ENCODE results near the gene ERRFI1. TPM values are rescaled to one million over a fixed set of nuclear protein-coding genes. Genes with fewer than 3 reads are reported as not detected.

ERRFI1 gene
- total RNA-seq, 1 experiment from 2014 or later, result 44.6 TPM

DNA sequence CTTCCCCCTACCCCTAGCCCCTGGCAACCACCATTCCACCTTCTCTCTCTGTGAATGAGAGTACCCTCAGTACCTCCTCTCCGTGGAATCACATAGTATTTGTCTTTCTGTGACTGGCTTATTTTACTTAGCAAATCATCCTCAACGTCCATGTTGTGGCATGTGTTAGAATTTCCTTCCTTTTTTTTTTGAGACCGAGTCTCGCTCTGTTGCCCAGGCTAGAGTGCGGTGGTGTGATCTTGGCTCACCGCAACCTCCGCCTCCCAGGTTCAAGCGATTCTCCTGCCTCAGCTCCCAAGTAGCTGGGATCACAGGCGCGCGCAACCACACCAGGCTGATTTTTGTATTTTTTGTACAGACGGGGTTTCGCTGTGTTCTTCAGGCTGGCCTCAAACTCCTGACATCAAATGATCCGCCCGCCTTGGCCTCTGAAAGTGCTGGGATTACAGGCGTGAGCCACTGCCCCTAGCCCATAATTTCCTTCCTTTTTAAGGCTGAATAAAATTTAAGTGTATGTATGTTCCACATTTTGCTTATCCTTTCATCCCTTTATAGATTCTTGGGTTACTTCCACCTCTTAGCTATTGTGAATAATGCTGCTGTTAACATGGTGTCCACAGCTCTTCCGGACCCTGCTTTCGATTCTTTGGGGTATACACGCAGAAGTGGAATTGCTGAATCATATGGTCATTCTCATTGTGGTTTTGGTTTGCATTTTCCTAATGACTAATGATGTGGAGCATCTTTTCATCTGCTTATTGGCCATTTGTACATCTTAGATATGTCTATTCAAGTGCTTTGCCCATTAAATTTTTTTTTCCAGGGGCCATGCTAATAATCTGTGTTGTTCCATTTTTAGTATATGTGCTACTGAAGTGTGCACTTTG lies 32.3 kb downstream of the ERRFI1 start:
- DNase-seq (ENCODE audit: low spot score) (no peak), ATAC-seq (no peak)
- peaks cover 17% of the 10 kb centered on the region for H3K9me3 Mint-ChIP-seq
- TF ChIP-seq, protein P1, sequence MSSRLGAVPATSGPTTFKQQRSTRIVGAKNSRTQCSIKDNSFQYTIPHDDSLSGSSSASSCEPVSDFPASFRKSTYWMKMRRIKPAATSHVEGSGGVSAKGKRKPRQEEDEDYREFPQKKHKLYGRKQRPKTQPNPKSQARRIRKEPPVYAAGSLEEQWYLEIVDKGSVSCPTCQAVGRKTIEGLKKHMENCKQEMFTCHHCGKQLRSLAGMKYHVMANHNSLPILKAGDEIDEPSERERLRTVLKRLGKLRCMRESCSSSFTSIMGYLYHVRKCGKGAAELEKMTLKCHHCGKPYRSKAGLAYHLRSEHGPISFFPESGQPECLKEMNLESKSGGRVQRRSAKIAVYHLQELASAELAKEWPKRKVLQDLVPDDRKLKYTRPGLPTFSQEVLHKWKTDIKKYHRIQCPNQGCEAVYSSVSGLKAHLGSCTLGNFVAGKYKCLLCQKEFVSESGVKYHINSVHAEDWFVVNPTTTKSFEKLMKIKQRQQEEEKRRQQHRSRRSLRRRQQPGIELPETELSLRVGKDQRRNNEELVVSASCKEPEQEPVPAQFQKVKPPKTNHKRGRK (CRISPR knock-in tag; IDR thresholded peaks at IDR 0.05; ENCODE audit: borderline replicate concordance), result no peak
- TF ChIP-seq OVOL2 (CRISPR knock-in tag; IDR thresholded peaks at IDR 0.05; ENCODE audit: borderline replicate concordance) (no peak), ESRRA (CRISPR knock-in tag; IDR thresholded peaks at IDR 0.05; ENCODE audit: borderline replicate concordance) (no peak), JUN (CRISPR knock-in tag; IDR thresholded peaks at IDR 0.05) (no peak), FOXP1 (CRISPR knock-in tag; IDR thresholded peaks at IDR 0.05; ENCODE audit: borderline replicate concordance) (no peak), ZNF263 (CRISPR knock-in tag; IDR thresholded peaks at IDR 0.05; ENCODE audit: low read depth) (no peak), ZBTB21 (CRISPR knock-in tag; IDR thresholded peaks at IDR 0.05; ENCODE audit: borderline replicate concordance) (no peak), MXD4 (CRISPR knock-in tag; IDR thresholded peaks at IDR 0.05; ENCODE audit: borderline replicate concordance) (no peak), HMGA2 (CRISPR knock-in tag; IDR thresholded peaks at IDR 0.05) (no peak), GRHL2 (CRISPR knock-in tag; IDR thresholded peaks at IDR 0.05; ENCODE audit: insufficient replicate concordance, severe bottlenecking) (no peak), ATF6 (CRISPR knock-in tag; IDR thresholded peaks at IDR 0.05) (no peak), ZNF232 (CRISPR knock-in tag; IDR thresholded peaks at IDR 0.05) (no peak), GABPB1 (CRISPR knock-in tag; IDR thresholded peaks at IDR 0.05) (no peak), AR (CRISPR knock-in tag; IDR thresholded peaks at IDR 0.05) (no peak), ZNF671 (CRISPR knock-in tag; IDR thresholded peaks at IDR 0.05) (no peak)
- TF ChIP-seq, protein P2, sequence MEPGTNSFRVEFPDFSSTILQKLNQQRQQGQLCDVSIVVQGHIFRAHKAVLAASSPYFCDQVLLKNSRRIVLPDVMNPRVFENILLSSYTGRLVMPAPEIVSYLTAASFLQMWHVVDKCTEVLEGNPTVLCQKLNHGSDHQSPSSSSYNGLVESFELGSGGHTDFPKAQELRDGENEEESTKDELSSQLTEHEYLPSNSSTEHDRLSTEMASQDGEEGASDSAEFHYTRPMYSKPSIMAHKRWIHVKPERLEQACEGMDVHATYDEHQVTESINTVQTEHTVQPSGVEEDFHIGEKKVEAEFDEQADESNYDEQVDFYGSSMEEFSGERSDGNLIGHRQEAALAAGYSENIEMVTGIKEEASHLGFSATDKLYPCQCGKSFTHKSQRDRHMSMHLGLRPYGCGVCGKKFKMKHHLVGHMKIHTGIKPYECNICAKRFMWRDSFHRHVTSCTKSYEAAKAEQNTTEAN (CRISPR knock-in tag; IDR thresholded peaks at IDR 0.05), result no peak
- TF ChIP-seq, protein P3, sequence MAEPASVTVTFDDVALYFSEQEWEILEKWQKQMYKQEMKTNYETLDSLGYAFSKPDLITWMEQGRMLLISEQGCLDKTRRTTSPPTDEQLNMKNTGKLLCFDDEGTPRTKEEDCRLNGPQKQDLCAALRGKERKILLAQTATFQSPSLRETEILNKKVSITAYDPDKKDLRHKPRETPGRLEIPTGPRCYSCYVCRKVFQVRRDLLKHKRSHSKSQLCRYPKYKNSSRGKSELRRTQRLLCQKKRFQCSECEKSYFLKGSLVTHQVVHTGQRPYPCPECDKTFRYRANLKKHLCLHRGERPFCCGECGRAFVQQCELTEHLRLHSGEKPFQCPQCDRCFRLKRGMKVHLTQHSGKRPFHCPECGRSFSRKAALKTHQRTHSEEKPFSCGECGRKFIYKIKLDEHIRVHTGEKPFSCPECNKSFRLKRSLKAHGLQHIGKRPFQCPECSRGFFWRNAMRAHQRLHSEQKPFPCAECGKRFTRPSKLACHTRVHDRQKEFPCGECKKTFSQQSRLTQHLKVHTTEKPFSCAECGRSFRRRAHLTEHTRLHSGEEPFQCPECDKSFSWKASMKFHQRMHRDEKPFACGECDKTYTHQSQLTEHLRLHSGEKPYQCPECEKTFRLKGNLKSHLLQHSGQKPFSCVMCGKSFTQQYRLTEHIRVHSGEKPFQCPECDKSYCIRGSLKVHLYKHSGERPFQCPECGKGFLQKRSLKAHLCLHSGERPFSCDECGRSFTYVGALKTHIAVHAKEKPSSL (CRISPR knock-in tag; conservative IDR thresholded peaks at IDR 0.05), result no peak
- TF ChIP-seq, protein P4, sequence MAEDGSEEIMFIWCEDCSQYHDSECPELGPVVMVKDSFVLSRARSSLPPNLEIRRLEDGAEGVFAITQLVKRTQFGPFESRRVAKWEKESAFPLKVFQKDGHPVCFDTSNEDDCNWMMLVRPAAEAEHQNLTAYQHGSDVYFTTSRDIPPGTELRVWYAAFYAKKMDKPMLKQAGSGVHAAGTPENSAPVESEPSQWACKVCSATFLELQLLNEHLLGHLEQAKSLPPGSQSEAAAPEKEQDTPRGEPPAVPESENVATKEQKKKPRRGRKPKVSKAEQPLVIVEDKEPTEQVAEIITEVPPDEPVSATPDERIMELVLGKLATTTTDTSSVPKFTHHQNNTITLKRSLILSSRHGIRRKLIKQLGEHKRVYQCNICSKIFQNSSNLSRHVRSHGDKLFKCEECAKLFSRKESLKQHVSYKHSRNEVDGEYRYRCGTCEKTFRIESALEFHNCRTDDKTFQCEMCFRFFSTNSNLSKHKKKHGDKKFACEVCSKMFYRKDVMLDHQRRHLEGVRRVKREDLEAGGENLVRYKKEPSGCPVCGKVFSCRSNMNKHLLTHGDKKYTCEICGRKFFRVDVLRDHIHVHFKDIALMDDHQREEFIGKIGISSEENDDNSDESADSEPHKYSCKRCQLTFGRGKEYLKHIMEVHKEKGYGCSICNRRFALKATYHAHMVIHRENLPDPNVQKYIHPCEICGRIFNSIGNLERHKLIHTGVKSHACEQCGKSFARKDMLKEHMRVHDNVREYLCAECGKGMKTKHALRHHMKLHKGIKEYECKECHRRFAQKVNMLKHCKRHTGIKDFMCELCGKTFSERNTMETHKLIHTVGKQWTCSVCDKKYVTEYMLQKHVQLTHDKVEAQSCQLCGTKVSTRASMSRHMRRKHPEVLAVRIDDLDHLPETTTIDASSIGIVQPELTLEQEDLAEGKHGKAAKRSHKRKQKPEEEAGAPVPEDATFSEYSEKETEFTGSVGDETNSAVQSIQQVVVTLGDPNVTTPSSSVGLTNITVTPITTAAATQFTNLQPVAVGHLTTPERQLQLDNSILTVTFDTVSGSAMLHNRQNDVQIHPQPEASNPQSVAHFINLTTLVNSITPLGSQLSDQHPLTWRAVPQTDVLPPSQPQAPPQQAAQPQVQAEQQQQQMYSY (CRISPR knock-in tag; IDR thresholded peaks at IDR 0.05), result no peak
- TF ChIP-seq, protein P5, sequence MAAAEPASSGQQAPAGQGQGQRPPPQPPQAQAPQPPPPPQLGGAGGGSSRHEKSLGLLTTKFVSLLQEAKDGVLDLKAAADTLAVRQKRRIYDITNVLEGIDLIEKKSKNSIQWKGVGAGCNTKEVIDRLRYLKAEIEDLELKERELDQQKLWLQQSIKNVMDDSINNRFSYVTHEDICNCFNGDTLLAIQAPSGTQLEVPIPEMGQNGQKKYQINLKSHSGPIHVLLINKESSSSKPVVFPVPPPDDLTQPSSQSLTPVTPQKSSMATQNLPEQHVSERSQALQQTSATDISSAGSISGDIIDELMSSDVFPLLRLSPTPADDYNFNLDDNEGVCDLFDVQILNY (CRISPR knock-in tag; IDR thresholded peaks at IDR 0.05), result no peak
- ChIA-PET CTCF (interaction anchor here (0.6 to 1.5 kb wide), 3 partner anchors 19 to 321 kb away, joined by 3 to 5 read pairs (median 3); no protein-coding TSS in a partner anchor), POLR2A (interaction anchor here (0.7 kb wide), 1 partner anchor 201 kb away, joined by 6 read pairs; no protein-coding TSS in a partner anchor)
- H3K4me3 Mint-ChIP-seq, result no peak overlapping the region
- H3K27ac Mint-ChIP-seq, result peak overlapping the region; percentile 60
- H3K27me3 Mint-ChIP-seq (ENCODE audit: low read depth), result no peaks in the 10 kb centered on the region
- peaks cover 31% of the 10 kb centered on the region for H3K4me1 Mint-ChIP-seq
- peaks cover 22% of the 10 kb centered on the region for H3K36me3 Mint-ChIP-seq

All from WTC11 (cell line).